NCI-H748 (cell line): ENCODE data around the gene IL13.

Experiments used
- DNase-seq: peaks from one replicate; lab custom pipeline; 2025; ENCODE audit not compliant: unreplicated experiment; lab: John Stamatoyannopoulos, UW

The IL13 gene

DNA sequence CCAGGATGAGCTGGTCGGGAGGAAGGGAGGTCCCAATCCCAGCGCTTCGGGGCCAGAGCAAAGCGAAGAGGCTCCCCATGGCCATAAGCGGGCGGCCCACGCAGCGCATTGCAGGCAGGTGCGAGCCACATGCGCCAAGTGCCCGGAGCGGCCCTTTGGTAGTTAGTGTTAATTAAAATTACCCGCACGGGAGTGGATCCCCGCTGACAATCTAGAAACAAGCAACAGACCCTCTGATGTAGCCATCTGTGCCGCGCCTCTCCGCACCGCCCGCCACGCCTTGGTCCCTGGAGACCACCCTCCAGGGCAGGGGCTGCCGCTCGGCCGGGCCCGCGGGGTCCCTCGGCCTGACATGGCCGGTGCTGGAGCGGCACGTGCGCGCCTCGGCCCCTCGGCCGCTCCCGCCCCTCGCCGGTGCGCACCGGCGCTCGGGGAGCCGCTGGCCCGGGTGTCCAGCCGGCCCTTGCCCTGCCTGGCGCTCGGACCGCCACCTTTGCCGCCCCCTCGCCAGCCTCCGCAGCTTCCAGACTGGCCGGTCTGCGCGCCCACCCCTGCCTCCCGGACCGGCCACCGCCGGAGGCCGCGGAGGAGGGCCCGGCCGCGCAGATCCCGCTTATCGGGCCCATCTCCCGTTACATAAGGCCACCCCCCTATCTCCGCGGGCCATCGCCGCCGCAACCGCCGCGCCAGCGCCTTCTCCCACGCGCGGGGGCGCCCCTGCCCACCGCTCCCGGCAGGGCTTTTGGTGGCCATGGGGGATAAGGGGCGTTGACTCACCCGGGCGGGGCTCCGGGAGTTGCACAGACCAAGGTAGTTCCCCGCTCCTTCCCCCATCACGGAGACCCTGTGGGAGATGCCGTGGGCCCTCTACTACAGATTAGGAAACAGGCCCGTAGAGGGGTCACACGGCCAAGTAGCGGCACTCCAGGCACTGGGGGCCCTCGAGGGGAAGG, 1.9 kb upstream of the IL13 start:
- peak; percentile 59 for DNase-seq

DNA sequence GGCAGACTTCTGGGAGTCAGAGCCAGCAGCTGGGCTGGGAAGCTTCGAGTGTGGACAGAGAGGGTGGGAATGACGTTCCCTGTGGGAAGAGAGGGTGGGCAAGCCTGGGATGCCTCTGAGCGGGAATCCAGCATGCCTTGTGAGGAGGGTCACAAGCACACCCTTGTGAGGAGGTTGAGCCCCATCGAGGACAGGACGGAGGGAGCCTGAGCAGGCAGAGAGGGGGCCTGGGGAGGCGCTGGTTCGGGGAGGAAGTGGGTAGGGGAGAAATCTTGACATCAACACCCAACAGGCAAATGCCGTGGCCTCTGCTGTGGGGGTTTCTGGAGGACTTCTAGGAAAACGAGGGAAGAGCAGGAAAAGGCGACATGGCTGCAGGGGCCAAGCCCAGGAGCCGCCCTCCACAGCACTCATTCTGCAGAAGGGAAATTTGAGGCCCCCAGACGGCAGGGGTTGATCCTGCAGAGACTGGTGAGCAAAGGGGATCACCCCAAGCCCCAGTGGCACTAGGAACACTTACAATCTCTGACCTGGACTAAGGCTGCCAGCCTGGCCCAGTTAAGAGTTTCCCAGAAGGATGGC, 1.1 kb upstream of the IL13 start:
- no peak for DNase-seq

DNA sequence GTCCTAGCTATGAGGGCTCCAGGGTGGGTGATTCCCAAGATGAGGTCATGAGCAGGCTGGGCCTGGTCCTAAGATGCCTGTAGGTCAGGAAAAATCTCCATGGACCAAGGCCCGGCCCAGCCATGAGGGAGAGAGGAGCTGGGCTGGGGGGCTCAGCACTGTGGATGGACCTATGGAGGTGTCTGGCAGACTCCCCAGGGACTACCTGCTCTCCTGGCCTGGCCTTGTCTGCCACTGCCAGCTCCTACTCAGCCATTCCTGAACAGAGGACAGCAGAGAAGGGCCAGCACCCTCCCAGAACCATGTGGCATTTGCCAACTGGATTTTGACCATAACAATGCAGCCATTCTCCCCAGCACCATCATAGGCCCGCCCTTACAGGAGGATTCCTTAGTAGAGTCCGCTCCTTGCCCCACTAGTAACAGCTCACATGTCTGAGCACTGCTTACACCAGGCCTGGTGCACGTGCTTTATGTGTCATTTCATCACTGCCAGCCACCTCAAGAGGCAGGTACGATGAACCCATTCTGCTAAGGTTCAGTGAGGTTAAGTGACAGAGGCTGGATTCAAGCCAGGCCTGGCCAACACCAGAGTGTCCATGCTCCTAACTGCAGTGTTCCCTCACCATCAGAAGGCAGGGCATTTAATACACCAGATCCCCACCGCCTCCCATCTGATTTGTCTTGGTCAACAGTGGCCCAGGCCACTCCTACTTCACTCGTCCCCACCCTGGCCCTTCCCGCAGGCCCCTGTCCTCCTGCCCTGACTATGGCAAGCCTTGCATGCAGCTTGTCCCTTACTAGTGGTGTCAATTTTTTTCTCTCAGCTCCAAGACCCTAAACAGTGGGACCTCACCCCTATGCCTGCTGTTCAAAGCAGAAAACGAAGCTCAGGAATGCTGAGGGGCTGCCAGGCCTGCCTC, 669 bp downstream of the IL13 start:
- DNase-seq, result no peak

DNA sequence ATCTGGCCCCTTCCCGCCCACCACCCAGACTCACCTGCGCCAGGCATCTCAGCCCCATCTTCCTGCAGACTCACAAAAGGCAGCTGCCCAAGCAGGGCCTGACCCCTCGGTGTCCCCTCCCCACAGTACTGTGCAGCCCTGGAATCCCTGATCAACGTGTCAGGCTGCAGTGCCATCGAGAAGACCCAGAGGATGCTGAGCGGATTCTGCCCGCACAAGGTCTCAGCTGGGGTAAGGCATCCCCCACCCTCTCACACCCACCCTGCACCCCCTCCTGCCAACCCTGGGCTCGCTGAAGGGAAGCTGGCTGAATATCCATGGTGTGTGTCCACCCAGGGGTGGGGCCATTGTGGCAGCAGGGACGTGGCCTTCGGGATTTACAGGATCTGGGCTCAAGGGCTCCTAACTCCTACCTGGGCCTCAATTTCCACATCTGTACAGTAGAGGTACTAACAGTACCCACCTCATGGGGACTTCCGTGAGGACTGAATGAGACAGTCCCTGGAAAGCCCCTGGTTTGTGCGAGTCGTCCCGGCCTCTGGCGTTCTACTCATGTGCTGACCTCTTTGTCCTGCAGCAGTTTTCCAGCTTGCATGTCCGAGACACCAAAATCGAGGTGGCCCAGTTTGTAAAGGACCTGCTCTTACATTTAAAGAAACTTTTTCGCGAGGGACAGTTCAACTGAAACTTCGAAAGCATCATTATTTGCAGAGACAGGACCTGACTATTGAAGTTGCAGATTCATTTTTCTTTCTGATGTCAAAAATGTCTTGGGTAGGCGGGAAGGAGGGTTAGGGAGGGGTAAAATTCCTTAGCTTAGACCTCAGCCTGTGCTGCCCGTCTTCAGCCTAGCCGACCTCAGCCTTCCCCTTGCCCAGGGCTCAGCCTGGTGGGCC, 1.9 kb downstream of the IL13 start:
- no peak for DNase-seq

DNA sequence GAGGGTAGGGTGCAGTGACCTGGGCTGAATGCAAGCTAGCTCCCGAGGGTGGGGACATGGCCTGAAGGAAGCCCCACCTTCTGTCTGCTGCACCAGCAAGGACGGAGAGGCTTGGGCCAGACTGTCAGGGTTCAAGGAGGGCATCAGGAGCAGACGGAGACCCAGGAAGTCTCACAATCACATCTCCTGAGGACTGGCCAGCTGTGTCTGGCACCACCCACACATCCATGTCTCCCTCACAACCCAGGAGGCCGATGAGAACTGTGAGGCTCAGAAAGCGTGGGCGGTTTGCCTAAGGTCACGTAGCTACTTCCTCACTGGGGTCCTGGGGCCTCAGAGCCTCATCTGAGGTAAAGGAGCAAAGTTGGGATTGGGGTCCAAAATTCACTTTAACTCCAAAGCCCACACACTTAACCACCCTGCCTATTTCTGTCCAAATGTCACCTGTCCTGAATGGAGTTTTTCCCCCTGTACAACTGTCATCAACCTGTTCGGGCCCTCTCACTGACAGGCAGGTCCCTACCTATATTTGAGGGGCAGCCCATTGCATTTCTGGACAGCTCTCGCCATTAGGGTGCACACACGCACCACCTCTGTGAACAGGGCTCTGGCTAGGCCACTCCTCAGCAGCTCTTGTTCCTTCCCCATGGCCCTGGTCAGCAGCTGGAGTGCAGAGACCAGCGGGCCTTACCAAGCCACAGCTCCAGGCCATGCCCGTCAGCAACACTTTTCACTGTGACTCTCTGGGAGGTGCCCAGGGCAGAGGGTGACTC, 3.4 kb downstream of the IL13 start:
- DNase-seq, result no peak

DNA sequence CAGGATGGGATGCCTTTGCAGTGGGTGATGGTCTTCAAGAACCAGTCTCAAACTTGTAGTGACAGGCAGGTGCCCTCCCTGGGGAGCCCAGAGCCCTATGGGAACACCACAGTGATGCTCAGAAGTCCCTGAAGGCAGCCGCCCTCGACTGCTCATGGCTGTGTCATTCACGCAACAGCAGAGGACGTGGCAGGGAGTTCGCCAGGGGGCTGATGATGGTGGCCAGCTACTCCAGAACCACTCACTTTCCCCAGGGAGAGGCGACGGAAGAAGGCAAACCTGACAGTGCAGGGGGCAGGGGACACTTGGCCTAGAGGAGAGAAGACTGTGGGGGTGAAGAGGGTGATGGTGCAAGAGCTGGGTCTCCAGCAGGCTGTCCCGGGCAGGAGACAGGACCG, 4.0 kb downstream of the IL13 start:
- no peak for DNase-seq

DNA sequence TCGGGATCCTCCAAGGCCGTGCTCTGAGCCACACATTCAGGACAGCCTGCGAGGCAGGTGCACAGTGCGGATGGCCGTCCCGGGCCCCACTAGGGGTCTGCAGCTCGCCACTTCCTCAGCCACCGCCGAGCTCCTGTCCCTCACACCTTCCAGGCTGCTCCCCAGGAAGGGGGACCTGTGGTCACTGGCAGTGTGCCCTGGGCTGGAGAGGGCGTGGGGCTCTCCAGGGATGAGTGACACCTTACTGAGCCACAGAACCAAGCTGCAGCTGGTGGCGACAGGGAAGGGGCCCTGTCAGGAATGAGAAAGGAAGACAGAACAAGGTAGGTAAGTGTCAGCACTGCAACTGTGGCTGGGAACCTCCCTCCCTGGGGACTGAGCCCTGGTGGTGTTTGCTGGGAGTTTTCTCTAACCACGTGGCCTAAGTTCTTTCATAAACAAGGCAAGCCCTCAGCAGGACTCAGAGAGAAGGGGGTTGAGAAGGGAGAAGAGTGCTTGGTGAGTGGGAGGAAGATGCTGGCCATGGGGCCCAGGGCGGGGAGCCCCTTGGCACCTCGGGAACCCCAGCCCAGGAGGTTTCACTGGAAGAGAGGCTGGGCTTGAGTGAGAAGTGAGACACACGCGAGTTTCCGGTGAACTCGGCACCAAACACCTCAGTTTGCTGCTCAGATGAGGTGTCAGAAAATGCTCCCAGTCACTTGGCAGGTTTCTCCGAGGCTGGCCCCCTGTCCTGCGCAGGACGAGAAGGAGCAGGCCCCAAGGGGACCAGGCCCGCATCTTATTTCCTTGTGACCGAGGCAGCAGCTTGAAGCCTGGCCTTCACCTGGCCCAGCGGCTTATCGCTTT, 5.2 kb downstream of the IL13 start:
- DNase-seq, result no peak

DNA sequence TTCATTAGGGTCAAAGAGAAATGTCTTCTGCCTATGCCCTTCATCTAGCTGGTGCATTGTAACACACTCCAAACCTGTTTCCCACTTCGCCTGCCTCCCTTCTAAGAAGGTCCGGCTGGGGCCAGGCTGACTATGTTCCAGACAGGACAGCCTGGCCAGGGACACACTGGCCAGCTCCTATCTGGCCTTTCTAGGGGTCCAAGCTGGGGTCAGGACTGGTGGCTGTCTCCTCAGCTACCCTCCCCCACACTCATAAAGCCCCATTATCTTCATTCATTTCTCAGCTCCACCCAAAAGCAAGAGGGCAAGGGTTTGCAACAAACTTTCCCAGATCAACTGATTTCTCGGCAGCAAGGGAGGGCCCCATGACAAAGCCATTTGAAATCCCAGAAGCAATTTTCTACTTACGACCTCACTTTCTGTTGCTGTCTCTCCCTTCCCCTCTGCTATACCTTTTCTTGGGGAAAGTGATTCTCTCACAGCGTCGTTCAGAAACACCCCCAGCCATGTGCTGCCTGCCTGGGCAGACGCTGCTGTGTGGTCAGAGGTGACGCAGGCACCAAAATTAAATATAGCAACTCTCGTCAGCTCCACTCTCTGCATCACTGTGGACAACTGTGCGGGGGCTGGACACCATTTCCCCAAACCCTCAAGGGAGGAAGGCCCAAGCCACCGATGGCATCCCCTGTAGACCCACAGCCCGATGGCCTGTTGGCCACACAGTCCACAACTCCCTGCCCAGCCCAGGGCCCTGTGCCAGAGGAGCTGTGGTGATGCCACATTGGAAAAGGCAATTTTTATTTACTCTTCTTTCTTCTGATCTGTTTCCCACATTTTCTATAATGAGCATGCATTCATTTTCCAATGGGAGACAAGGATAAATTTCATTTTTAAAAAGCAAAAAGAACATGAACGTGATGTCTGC, 6.1 kb downstream of the IL13 start:
- DNase-seq, result no peak

DNA sequence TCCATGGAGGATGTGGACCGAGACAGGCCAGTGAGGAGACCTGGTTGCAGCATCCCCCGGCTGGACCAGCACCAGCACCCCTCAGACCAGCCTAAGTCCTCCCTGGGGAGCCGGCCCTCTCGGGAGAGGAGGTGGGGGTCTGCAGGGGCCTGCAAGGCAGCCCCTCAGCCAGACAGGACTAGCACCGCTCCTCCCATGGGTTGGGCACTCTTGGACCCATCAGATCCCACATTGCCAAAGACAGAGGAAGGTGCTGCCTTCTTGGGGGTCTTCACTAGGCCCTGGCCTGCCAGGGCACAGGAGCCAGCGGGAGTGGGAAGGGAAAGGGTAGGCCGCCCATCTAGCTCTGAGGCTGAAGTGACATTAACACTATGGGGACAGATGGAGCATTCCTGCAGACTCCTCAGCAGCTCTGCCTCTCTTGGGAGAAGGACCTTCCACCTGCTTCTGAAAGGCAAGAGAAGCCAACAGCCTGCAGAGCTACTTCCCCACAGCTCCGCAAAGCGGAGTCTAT, 6.8 kb downstream of the IL13 start:
- DNase-seq, result no peak

DNA sequence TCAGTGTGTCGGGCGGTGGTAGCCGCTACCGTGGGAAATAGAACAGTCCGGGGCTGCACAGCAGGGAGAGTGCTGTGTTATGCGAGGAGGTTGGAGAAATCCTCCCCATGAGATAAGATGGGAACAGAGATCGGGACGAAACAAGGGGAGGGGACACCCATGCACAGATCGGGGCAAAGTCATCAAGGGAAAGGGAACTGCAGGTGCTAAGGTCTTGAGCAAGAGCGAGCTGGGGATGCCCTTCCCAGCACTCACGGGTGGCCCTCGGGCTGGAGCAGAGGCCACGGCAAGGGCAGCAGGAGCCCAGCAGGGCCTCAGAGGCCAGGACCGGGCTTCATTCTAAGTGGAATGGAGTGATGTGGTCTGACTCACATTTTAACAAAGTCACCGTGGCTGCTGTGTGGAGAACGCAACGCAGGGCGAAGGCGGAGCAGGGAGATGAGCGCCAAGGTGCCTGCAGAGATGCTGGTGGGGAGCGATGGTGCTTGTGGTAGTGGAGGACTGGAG, 7.7 kb downstream of the IL13 start:
- DNase-seq, result no peak

DNA sequence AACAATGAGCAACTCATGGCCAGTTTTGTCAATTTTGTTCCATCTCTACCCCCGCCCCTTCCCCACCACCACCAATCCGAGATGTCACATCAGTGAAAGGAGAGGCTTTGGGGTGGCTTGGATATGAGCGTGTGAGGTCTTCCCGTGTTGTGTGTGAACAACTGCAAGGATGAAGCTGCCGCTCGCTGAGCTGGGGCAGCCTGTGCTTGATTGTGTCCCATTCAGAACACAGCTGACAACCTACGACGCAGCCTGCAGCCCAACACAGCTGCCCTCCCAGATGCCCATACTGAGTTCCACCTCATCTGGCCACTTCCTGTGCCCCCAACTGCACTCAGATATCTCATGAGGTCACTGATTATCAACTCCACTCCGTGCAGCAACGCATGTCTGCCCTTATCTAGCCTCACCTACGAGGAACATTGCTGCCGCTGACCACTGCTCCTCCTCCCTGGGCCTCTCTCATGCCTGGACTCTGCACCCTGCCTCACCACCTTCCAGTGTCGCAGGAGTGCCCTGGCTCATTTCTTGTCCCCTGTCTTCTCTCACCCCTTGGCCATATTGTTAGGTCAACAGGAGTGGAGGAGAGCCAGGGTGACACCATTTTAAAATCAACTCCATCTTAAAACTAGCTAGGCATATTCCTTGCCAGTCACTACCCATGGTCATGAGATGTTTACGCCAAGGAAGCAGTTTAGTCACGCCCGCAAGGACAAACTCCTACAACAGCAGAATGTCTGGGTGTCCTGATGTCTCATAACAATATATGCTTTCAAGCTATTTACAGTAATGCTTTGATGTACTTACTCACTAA, 8.5 kb downstream of the IL13 start:
- no peak for DNase-seq

DNA sequence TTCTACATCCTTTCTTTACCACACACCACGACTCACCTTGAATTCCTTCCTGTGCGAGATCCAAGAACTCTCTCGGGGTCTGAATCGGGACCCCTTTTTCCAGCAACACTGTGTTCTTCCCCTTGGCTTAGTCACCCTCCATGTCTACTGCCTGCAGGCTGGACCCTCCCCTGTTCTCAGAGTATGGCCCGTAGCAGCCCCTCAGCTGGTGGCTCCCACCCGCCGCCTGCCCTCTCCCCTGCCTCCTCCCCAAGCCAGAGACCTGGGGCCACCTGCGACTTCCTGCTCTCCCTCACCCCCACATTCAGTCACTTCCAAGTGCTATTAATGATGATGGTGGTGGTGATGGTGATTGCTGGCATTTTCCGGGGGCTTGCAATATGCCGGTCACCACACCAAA, 9.3 kb downstream of the IL13 start:
- no peak for DNase-seq

DNA sequence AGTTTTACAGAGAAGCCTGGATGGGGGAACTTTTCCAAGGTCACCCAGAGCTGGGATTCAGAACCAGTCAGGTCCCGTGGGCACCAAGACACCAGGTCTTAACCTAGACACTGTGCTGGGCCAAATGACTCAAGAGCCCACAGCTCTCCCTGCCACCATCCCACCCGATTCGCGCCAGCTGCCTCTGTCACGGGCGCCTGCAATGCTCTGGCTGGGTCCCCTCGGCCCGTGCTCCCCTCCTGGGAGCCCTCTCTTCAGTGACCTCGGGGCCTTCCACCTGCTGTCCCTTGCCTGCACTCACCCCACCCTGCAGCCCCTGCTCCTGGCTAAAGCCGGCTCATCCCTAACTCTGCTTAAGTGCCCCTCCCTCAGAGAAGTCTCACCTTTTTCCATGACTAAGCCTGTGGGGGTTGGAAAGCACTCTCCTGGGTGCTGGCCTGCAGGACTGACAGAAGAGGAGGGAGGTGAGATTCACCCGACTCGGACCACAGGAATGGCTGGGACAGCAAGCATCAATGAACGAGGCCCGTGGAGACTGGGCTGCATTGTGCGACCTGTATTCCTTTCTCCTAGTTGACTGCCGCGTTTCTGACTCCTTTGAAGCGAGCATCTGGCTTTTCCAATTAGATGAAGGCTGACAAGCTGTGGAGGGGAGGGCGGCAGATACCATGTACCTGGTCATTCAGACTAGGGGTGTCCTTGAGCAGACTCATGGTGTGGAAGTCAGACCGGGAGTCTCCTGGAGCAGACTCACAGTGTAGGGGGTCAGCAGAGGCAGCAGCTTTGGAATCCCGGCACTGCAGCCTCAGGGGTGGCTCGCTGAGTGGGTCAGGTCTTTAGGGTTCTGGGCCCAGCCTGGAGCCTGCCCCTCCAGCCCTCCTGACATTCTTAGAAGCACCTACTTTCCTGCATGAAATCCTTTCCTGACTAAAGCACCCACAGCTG, 10.1 kb downstream of the IL13 start:
- no peak for DNase-seq

DNA sequence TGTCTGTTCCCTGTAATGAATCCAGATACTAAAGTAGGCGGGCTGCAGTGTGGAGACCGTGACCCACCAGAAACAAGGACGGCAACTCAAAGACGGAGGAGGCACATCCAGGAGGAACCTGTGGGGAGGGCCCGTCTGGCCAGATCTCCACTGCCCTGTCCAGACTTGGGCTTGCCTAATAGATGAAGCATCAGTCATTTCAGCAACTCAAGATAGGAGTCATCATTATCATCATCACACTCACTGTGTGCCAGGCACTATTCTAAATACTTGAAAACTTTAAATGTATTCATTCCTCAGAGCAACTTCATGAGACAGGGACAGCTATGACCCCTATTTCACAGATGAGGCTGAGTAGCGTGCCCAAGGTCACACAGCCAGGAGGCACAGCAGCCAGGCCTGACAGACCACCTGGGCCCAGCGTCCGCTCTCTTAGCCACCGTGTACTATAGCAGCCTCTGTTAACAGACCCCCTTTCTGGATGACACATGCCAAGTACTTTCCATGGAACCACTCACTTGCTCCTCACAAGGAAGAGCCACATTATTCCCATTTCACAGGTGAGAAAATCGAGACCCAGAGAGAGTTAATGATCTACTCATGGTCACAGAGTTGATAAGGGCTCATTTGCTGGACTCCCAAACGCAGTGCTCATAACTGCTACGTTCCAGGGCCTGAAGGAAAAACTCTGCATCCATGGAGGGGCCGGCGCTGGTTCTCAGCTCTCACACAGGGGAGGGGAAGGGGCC, 10.9 kb downstream of the IL13 start:
- DNase-seq, result no peak

DNA sequence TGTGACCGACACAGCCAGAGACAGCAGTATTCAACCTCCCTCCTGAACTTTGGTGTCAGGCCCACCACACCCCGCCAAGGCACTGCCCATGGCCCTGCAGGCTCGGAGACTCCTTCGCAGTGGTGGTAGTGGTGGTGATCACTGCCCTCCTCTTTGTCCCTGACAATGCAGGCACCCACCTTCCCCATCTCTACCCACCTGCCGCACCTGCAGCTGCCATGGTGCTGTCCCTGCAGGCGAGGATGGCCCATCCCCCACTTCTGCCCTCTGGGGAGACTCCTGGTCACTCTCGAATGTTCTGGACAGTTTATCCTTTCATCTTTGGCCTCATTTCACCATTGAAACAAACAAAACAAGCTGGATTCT, 11.5 kb downstream of the IL13 start:
- no peak for DNase-seq
